Epithelial cell of prostate (primary cell): ENCODE measurements around the gene NFIA.
"Not testable (repeated sequence)": the region's sequence is repeated elsewhere in the genome, so short reads cannot be mapped to it uniquely, and the experiment has no call there.

ENCODE experiments used
- DNase-seq: peaks from one replicate; pipeline ENCODE4 v3.0.0-alpha.2; 2011; ENCODE audit warnings: low read depth, low spot score
- H3K27ac ChIP-seq: fragments of 450-650 bp; 2 replicates; pipeline ENCODE4 v1.5.1; 2017; ENCODE audit warnings: mild to moderate bottlenecking

Gene NFIA

GRCh38 chr1:61452176-61453035, 370.0 kb downstream of the NFIA start:
- DNase-seq: no peak
- H3K27ac ChIP-seq: peak overlapping the region; percentile 57

DNA sequence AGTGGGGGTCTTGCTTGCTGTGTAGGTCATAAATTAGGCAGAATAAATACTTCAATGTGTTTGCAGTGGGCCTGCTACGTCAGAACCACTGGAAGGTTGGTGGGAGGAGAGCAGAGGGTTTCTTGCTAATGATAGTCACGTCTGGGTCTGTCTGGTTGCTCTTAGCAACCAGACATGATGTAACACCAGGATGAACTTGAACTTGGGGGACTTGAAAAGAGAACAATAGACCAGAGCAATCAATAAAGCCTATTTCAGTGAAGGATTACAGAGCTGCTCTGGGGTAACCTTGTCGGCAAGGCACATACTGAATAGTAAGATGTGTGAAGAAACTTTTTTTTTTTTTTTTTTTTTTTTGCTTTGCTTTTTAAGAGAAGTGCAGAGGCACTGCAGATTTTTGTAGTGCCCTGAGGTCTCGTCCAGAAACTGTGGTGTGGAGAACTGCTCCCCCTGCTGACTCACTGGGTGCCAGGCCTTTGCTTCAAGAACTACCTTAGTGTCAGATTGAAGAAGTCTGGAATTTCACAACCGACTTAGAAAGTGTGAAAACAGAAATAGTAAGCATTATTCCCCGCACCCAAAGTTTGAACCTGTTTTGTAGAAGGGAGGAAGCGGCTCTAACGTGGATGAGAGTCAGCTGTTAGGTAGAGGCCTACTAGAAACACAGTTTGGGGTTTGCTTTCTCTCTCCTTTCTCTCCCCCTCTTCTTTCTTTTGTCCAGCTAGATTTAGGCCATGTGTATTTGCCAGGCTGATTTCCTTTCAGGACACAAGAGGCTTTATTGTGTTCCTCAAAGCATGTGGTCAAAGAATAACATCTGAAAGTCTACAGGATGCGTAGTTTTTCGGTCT, 371.0 kb downstream of the NFIA start:
- H3K27ac ChIP-seq: peak overlapping the region; percentile 57
- peak; percentile 69 for DNase-seq

DNA sequence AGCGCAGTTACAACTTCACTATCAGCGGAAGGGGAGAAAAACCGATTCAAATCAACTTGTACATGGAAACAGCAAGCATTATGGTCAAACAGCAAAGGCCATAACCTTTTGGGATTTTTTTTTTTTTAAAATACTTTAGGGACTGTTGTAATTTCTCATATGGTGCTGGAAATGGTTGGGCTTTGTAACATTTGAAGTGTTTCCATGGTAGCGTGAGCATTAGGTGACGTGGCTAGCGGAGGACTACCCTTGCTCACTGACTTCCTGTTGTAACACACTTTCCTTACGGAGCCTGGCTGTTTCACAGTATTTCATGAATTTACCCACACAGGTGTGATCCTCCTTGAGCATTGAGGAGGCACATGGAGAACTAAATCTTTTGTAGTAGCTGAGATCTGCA, 373.0 kb downstream of the NFIA start:
- no peak for DNase-seq

DNA sequence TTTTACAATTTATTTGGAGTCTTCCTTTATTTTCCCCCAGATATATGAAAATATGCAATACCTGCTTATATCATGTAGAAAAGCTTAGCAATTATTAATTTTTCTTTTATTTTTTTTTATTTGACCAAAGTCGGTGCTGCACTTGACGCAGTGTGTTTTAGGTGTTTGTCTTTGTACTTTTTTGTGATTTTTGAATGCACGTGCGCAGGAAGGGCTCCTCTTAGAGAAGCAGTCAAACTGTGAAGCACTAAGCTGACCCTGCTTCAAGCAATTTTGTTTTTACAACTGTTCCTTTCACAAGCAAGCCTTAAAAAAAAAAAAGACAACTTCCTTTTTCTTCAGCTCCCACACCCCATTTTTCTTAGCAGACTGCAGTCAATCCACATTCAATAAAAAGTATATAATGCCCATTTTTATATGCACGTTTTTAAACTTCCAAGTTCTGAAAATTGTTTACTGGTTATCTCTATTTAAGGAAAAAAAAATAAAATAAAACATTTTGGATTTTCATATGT, 375.2 kb downstream of the NFIA start:
- no peak overlapping the region for H3K27ac ChIP-seq
- DNase-seq: no peak

More for the DNA sequence above, 373.0 kb downstream of the NFIA start:
- no peak overlapping the region for H3K27ac ChIP-seq

DNA sequence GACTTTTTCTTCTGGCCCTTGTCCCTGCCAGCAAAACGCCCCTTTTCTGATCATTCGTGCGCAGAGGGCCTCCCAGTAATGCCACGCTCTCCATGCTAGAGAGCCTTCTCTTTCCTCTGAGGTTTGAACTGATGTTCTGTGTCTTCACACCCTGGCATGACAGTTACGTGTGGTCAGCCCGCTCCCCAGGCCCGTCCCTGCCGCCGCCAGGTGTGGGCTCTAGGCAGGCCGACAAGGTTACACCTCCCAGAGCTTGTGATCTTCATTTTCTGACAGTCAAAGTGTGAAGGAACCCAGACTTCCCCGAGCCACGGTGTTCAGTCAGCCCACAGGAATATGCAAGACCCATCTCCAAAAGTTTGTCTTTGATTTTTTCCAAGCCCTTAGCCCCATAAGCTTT, 377.0 kb downstream of the NFIA start:
- H3K27ac ChIP-seq: no peak overlapping the region

DNA sequence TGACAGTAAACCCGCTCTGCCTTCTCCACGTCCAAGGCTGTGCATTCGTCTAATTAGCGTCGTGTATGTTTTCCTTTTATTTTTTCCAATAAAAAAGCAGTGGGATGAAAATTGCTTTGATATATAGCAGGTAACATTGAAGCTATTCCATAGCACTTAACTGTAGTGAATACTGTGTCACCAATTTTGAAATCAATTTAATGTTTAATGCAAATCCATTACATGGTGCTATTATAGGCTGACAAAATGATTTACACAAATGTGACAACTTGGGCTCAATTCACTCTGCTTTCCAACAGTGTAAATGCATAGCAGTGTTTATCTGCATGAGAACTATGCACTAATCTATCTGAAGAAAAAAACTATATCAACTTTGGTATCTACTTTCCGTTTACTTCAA, 377.8 kb downstream of the NFIA start:
- DNase-seq: no peak
- no peak overlapping the region for H3K27ac ChIP-seq

More for the DNA sequence above, 377.0 kb downstream of the NFIA start:
- no peak for DNase-seq

DNA sequence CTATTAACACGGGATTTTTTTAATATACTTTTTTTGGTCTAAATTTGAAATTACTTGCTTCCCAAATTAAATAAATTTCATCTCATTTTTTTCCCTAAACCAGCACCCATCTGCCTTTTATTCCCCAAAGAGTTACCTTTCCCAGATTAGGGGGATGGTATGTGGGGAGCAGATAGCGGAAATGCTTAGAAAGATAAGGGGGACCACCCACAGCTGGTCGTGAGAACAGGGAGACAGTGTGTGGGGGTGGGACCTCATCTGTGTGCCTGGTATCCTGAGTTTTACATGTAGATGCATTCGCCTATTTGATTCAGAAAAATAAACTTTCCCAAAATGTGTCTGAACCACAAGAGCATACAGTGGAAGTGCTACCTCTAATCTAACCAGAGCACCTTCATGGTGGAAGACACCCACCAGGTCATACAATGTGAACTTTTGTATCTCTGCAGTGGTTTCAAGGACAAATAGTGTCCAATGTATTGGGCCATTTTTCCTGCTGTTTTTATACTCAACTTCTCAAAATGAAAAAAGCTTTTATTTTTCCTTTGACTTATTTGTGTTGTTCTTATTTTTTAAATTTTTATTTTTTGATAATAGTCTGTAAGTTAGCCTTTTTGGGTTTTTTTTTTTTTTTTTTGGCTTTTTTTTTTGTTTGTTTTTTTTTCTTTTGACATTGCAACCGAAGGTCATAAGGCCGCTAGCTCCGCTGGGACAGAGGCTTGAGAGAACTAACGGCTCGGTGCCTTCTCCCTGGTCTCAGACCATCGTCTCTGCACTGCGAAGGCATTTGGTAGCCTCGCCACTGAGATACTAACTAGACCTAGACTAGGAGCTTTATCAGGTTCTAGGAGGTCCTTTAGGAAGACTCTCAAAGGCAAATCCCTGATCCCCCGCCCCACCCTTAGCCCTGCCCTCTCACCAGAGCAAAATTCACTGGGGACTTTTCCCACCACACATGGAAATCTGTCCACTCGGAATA, 379.3 kb downstream of the NFIA start:
- no peak for DNase-seq
- H3K27ac ChIP-seq: no peak overlapping the region

GRCh38 chr1:61462628-61463027, 380.3 kb downstream of the NFIA start:
- DNase-seq: no peak
- H3K27ac ChIP-seq: no peak overlapping the region

DNA sequence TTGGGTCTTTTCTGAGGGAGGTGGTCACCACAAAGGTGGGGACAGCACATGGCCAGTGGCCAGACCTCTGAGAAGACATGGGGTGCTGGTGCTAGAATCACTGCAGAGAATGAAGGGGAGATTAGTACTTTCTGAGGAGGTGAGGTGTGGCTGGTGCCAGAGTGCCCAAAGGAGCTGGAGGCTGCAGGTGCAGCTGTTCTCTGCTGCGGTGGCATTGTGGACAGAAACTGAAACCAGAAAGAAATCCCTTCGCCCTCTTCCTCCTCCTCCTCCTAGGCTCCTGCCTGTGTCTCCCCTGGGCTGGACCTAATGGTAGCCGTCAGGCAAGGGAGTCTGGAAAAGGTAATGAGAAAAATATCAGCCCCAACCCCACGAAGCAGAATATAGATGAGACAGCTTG, 380.9 kb downstream of the NFIA start:
- no peak for DNase-seq

DNA sequence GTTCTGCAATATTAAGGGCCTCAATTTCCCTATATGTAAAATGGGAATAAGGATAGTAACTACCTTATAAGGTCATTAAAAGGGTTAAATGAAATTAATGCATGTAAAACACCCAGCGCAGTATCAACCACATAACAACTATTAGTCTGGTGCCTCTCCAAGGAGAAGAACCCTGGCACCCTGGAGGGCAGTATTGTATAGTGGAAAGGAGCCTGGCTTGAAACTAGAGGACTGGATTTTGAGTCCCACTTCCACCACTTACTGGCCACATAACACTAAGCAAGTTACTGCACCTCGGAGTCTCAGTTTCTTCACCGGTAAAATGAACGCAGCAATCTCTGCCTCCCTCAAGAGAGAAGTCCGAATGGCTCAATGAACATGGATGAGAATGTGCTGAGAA, 385.5 kb downstream of the NFIA start:
- not testable (repeated sequence) for H3K27ac ChIP-seq, DNase-seq

More for the DNA sequence above, 380.9 kb downstream of the NFIA start:
- no peak overlapping the region for H3K27ac ChIP-seq

DNA sequence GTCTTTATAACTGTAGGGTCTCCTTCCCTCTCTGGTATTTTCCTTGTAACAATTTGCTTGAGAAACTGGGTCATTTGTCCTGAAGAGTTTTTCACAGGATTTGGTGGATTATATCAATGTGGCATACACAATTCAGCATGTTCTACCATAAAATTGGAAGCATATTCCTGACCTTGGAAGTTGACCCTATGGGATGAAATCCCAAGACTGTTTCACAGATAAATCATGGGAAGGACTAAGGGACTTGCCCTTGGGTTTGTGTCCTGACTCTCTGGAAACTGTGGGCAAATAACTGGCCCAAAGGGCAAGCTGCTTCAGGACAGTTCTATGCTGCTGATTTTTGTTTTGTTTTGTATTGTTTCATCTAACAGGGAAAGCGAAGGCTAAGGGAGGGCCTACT, 387.0 kb downstream of the NFIA start:
- H3K27ac ChIP-seq: no peak overlapping the region
- no peak for DNase-seq

DNA sequence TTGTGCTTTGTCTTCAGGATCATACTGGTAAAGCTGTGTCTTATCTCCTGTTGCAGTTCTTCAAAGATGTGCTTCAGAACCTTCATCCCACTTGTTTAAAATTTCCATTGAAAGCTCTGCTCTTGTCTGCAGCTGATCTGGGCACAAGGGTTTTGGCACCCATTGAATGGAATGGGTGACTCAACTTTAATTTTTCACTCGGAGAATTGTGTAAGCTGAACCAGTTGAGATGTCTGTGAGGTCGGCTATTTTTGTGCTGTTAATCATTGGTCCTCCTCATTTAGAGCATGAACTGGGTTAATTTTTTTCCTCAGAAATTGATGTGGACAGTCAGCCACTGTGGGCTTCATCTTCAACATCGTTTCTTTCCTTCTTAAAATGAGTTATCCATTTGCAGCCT, 390.5 kb downstream of the NFIA start:
- no peak for DNase-seq
- no peak overlapping the region for H3K27ac ChIP-seq

- DNase-seq: no peak
- H3K27ac ChIP-seq: no peak overlapping the region
Measured at GRCh38 chr1:61474269-61474817, 392.0 kb downstream of the NFIA start.

GRCh38 chr1:61474963-61475362, 392.6 kb downstream of the NFIA start:
- no peak for DNase-seq

DNA sequence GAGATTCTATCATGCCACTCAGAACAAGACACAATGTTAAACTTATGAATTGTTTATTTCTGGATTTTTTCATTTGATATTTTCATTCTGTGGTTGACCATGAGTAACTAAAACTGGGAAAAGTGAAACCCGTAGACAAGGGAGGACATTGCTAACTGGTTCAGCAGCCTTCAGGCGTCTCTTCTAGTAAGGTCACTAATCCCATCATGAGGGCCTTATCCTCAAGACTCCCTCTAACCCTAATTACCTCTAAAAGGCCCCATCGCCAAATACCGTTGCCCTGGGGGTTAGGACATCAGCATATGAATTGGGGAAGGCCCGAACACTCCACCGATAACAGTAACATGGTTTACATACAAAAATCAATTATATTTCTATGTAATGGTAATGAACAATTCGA, 394.9 kb downstream of the NFIA start:
- DNase-seq: no peak
- no peak overlapping the region for H3K27ac ChIP-seq

More at GRCh38 chr1:61474963-61475362, 392.6 kb downstream of the NFIA start:
- no peak overlapping the region for H3K27ac ChIP-seq

DNA sequence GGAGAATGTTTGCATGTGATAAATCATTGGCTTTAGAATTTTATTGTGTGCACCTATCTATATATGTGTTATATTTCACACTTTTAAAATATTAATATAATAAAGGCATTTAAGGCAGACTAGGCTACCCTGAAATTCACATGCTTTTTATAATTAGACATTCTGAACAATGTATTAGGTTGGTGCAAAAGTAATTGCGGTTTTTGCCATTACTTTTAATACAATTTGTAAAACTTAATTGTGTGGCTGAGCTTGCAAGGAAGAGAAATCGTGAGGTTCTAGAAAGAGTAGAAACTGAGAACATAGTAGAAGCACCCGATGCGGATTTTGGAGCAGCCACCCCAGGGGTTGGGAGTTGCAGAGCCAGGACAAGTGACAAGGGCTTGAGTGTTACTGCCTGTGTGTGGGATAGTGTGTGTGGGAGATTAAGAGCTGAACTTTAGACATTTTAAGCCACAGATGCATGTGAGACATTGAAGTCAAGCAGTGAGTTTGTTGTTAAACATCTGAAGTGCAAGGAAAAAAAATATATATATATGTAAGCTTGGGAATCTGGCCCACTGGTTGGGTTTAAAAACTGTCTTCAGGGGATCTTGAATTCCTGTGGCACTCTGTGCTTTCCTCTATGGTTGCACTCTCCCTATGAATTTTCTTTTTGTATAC, 398.0 kb downstream of the NFIA start:
- no peak for DNase-seq
- peak overlapping the region; percentile 15 for H3K27ac ChIP-seq

DNA sequence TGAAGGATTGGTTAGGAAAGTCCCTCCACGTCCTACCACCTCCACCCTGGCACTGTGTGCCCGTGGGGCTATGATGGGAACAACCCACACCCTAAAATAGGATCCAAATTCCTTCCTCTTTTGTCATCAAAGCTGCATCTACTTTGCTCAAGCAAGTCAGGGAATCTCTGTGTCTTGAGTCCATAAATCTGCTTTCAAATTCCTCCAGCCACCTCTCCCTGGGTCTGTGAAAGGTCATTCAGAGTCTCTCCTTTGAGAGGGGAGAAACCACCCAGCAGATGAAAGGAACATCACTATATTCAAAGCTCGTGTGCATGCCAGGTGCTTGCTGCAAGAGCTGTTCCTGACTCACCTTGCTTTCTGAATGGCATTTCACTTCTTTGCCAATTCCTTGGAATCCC, 399.0 kb downstream of the NFIA start:
- H3K27ac ChIP-seq: peak overlapping the region; percentile 15
- peak; percentile 43 for DNase-seq

DNA sequence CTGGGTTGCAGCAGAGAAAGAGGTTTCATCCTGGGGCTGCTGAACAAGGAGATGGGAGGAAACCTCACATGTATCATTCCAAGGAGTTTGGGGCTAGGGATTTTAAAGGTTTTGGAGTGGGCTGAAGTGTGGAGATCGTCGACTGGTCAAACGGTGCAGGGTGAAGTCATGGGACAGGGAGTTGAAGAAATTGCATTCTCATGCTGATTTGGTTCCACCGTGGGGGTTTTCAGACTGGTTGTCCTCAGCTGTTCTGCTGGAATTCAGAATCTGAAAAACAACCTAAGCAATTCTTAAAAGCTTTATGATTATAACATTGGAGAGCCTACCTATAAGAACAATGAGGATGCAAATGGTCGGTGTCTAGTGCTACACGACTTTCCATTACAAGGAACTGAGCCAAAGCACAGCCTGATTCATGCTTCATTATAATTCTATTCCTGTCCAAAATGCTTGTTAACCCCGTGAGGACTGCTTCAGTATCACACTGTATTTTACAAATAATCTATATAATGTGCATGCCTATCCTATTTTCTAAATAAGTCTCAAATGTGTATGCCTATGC, 399.9 kb downstream of the NFIA start:
- DNase-seq: no peak
- H3K27ac ChIP-seq: no peak overlapping the region
